T-helper 2 cell (primary cell): Measurements from ENCODE around the gene CDH23.
"Not testable (repeated sequence)": the region's sequence is repeated elsewhere in the genome, so short reads cannot be mapped to it uniquely, and the experiment has no call there.

Experiments
- DNase-seq, 5 experiments: peaks; one replicate each; pipeline versions ENCODE4 v3.0.0 to v3.0.0-alpha.2; 2012 to 2022

CDH23 gene

DNA sequence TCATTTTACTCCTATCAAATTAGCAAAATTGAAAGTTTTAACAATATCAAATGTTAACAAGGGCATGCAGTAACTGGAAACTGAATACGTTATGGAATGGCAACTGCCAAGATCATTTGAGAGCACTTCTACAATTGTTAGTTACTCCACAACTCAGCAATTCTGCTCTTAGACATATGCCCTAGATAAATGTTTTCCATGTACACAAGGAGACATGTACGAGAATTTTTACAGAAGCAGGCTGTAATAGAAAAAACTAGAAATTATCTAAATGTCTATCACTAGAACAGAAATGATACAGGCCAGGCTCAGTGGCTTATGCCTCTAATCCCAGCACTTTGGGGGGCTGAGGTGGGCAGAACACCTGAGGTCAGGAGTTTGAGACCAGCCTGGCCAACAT lies 447.4 kb downstream of the CDH23 start:
- DNase-seq: no peak

GRCh38 chr10:71844695-71845094 lies 448.0 kb downstream of the CDH23 start:
- DNase-seq: no peak

GRCh38 chr10:71845410-71846405 lies 449.0 kb downstream of the CDH23 start:
- DNase-seq: no peak

- DNase-seq: no peak
These were observed 450.1 kb downstream of the CDH23 start for GRCh38 chr10:71846816-71847215.

- DNase-seq: no peak
These were observed 450.7 kb downstream of the CDH23 start for GRCh38 chr10:71847418-71847817.

GRCh38 chr10:71848325-71849275 lies 451.9 kb downstream of the CDH23 start:
- no peak for DNase-seq

GRCh38 chr10:71849461-71849908 lies 452.8 kb downstream of the CDH23 start:
- DNase-seq: no peak

GRCh38 chr10:71850021-71850742 lies 453.5 kb downstream of the CDH23 start:
- DNase-seq: no peak

GRCh38 chr10:71850743-71851464 lies 454.2 kb downstream of the CDH23 start, which contains the start of gene PSAP:
Gene PSAP (minus strand): TSS chr10:71851251. CDS start chr10:71851221, 30 bp downstream.
- peak; percentile 97 to 98 (median 97) for DNase-seq

GRCh38 chr10:71851465-71852095 lies 454.9 kb downstream of the CDH23 start:
- not testable (repeated sequence) for DNase-seq

DNA sequence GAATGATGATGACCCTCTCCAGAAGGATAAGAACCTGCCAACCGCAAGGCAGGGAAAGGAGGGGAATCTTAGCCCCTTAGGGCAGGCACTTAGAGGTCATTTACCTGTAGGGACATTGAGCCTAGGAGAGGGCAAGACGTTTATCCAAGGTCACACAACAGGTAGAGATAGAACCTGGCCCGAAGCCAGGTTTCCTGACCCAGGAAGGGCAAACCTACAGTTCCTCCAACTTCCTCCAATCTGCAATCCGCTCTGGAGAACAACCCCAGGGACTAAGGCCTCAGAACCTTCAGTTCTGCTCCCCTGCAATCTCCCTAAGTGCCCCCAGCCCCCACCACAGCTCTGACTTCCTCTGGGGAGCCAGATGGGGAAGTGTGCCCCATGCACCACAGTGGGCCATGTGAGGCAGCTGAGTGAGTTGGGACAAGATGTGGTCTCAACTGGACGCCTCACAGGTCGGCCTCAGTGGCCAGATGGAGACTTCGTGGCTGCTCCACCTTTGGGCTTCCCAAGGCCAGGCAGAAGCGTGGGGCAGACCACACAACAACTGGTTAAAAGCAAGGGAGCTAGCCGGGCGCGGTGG lies 455.7 kb downstream of the CDH23 start:
- no peak for DNase-seq

- no peak for DNase-seq
These were observed 457.3 kb downstream of the CDH23 start for GRCh38 chr10:71854031-71854430.

DNA sequence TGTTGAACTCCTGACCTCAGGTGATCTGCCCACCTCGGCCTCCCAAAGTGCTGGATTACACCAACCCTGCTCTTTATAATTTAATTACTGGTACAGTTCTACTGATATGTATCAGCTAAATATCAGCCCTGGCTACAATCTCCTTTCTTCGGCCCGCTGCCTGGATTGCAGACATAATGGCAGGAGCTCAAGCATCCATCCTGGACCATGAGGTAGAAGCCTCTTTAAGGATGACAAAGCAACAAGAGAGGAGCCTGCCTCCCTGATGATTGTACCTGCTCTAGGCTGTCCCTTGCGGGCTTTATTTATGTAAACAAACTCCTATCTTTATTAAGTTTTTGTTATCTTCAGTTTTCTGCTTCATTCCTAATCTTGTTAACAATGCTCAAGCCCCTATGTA lies 459.9 kb downstream of the CDH23 start:
- no peak for DNase-seq

DNA sequence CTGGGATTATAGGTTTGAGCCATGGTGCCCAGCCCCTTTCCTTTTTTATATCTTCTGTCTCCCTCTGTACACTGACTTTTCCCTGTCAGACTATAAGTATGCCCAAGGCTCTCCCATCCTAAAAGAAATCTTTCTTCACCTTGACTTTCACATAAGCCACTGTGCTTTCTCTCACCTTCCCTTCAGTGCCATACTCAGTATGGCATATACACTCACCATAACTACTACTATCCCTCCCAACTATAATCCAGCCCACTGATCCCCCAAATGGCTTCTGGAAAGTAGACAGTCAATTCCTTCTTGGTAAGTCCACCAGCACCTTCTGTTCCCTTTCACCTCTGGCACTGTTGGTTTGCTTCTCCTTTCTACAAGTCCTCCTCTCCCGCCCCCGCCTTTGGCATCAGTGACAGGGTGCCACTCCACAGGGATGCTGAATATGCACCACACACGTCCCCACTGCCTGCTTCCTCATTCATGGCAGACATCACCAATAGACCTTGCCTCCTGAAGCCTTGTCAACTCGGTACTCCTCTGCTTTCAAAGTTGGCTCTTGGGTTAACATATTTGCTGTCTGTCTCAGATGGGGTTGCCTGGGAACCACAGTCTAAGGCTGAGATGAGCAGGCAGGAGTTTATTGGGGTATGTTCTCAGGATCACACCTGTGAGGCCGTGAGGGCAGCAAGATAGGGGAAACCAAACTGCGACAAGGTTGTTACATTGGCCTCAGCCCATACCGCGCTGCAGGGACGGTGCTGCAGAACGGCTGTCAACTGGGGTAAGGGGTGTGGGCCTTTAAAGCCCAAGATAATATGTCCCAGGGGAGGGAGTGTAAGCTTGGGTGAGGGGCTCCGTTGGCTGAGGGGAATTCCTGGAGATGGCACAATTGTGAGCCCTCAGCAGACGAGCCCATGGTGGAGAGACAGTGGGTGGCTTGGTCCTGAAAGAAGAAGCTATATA lies 461.5 kb downstream of the CDH23 start:
- DNase-seq: no peak

DNA sequence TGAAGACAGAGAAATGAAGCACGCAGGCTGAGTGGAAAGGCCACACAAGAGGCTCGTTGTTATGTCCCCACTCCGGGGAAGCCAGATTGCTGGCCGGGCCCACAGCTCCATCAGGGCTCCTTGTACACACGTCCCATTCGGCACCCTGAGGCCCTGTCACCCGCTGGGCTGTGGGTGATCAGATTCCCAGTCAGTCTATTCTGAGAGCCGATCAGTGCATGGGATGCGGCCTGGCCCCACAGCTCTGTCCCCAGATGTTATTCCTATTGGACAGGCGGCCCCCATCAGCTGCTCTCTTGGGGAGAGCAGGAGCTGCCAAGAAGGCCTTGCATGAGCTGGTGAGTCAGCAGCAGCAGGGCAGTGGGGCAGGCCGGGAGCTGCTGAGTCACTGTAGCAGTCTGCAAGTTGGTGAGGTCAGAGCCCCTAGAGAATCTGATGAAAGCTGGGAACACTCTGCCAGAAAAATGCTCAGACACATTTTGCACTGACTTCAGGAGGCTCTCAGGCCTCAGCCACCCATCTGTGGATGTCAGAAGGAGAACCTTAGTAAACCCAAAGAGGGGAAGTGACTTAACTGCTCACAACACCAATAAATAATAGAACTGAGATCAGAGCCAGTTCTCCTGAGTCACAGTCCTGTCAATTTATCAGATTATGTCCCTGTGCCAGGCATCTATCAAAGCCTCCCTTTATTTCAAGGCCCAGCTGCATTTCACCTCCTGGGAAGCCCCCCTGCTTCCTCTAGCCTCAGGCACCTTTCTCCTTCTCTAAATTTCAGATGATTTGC lies 463.7 kb downstream of the CDH23 start:
- DNase-seq: peak in 1 of 5 experiments; percentile 30

- no peak for DNase-seq
These were observed 466.5 kb downstream of the CDH23 start for GRCh38 chr10:71863203-71863602.

DNA sequence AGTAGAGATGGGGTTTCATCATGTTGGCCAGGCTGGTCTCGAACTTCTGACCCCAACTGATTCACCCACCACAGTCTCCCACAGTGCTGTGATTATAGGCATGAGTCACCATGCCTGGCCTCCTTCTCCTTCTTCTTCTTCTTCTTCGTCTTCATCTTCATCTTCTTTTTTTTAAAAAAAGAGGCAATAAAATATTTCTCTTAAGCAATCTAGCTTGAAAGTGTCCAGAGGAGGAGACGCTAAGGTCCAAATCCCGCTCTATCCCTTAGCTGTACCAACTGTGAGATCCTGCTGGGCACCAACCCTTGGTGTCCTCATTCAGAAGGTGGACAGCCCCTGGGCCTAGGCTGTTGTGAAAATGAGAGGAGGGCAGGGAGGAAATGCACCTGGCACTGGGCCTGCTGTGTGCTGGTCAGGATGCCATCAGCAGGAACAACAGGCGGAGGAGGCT lies 468.2 kb downstream of the CDH23 start:
- DNase-seq: no peak
